Thoracic aorta (tissue), 2 donors: ENCODE data around the gene PCDHB15. TPM values are rescaled to one million over a fixed set of nuclear protein-coding genes. Genes with fewer than 3 reads are reported as not detected.
A peak's percentile ranks its signal among the peaks of the same experiment; 100 is the strongest.
"Not testable (repeated sequence)": the region's sequence is repeated elsewhere in the genome, so short reads cannot be mapped to it uniquely, and the experiment has no call there.

Source experiments
- ATAC-seq: fragments of 150-250 bp; one replicate; pipeline ENCODE4 v1.8.0; 2017; ENCODE audit warnings: low read depth; ENCODE audit not compliant: insufficient number of reproducible peaks, low FRiP score
- DNase-seq: peaks from one replicate; pipeline ENCODE4 v3.0.0-alpha.2; 2020; ENCODE audit warnings: low spot score
- H3K27ac ChIP-seq, 2 donors: fragments of 200-600 bp; sonication (generic); 1 replicate in 1 of 2; 2 replicates in 1 of 2; pipeline ENCODE4 v1.5.1; 2016; ENCODE audit warnings: mild to moderate bottlenecking in 2 of 2, moderate library complexity in 2 of 2
- H3K27me3 ChIP-seq: fragments of 200-600 bp; sonication (generic); replicated peaks from 2 replicates; pipeline ENCODE4 v1.6.0; 2016; ENCODE audit warnings: mild to moderate bottlenecking; ENCODE audit not compliant: insufficient read depth
- H3K36me3 ChIP-seq: fragments of 200-600 bp; sonication (generic); one replicate; pipeline ENCODE4 v1.5.1; 2016
- H3K4me1 ChIP-seq, 2 donors: fragments of 200-600 bp; sonication (generic); 1 replicate in 1 of 2; 2 replicates in 1 of 2; pipeline versions ENCODE4 v1.5.1 to v1.6.0; 2016; ENCODE audit warnings: low read depth in 2 of 2, mild to moderate bottlenecking in 1 of 2; ENCODE audit not compliant: control insufficient read depth in 1 of 2
- H3K4me3 ChIP-seq: fragments of 200-600 bp; sonication (generic); 2 replicates; pipeline ENCODE4 v1.5.1; 2016; ENCODE audit warnings: mild to moderate bottlenecking
- H3K9me3 ChIP-seq: fragments of 200-600 bp; sonication (generic); 2 replicates; pipeline ENCODE4 v1.5.1; 2016
- CTCF ChIP-seq: fragments of 200-600 bp; sonication (generic); IDR thresholded peaks from one replicate; pipeline ENCODE4 v1.5.1; 2019; ENCODE audit warnings: antibody characterized with exemption
- total RNA-seq, 2 donors: library from RNA; depleted of rRNA; stranded (reverse); fragments of >200 nt; gene quantifications; one replicate each; pipeline versions ENCODE4 v1.1.0 to v1.2.3, GENCODE V29; 2016

Gene PCDHB15
- 10 to 100 TPM in 1 of 2 donors, 1 to 10 TPM in 1; 6.1 to 10.7 TPM for total RNA-seq

DNA sequence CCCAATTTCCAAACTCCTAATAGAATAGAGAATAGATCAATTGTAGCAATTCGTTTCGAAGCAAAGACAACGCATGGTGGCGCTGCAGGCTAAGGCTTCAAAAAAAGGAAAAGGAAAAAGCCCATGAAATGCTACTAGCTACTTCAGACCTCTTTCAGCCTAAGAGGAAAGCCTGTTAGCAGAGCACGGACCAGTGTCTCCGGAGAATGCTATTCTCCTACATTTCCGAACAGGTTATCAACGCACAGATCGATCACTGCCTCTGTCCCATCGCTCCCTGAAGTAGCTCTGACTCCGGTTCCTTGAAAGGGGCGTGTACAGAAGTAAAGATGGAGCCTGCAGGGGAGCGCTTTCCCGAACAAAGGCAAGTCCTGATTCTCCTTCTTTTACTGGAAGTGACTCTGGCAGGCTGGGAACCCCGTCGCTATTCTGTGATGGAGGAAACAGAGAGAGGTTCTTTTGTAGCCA lies at the start of gene PCDHB15:
Gene PCDHB15 (plus strand): TSS at position 146 of the 468 bp plus-strand sequence. CDS start 184 bp downstream, at position 330.
- peaks cover 85% of the 10 kb centered on the region for H3K9me3 ChIP-seq
- no peak within 1 kb of the TSS for H3K27ac ChIP-seq
- no peak for TF ChIP-seq CTCF
- no peaks in the 10 kb centered on the region for H3K4me1 ChIP-seq
- H3K27me3 ChIP-seq, result no peaks in the 10 kb centered on the region
- peak within 1 kb of the TSS; percentile 57 for H3K4me3 ChIP-seq
- peaks cover 6% of the 10 kb centered on the region for H3K36me3 ChIP-seq
- ATAC-seq (no peak), DNase-seq (no peak)

- TF ChIP-seq CTCF, result no peak
- Histone ChIP-seq H3K27ac (no peak overlapping the region), H3K9me3 (peaks cover 77% of the 10 kb centered on the region), H3K36me3 (no peaks in the 10 kb centered on the region), H3K4me1 (no peaks in the 10 kb centered on the region), H3K4me3 (no peak overlapping the region), H3K27me3 (no peaks in the 10 kb centered on the region)
- DNase-seq (no peak), ATAC-seq (no peak)
Observed at GRCh38 chr5:141196363-141196762, 48.8 kb upstream of the PCDHB15 start.

- ATAC-seq (no peak), DNase-seq (no peak)
- no peaks in the 10 kb centered on the region for H3K4me1 ChIP-seq
- peaks cover 81% of the 10 kb centered on the region for H3K9me3 ChIP-seq
- TF ChIP-seq CTCF, result no peak
- H3K36me3 ChIP-seq, result no peaks in the 10 kb centered on the region
- no peaks in the 10 kb centered on the region for H3K27me3 ChIP-seq
- no peak within 1 kb of the TSS for H3K27ac ChIP-seq
- H3K4me3 ChIP-seq, result peak within 1 kb of the TSS; percentile 42
Observed at GRCh38 chr5:141199359-141200235, 45.6 kb upstream of the PCDHB15 start, which contains the start of gene PCDHB11. Gene PCDHB11, plus strand, starts transcription at chr5:141199627. Its CDS starts 148 bp downstream, at chr5:141199775.

GRCh38 chr5:141201126-141201525 lies 44.1 kb upstream of the PCDHB15 start:
- H3K36me3 ChIP-seq, H3K27me3 ChIP-seq, H3K4me1 ChIP-seq, H3K4me3 ChIP-seq, DNase-seq, ATAC-seq, H3K27ac ChIP-seq: not testable (repeated sequence)
- peaks cover 72% of the 10 kb centered on the region for H3K9me3 ChIP-seq

GRCh38 chr5:141201646-141202045 lies 43.5 kb upstream of the PCDHB15 start:
- not testable (repeated sequence) for H3K27me3 ChIP-seq, ATAC-seq, DNase-seq, H3K4me1 ChIP-seq, H3K4me3 ChIP-seq, H3K36me3 ChIP-seq, H3K27ac ChIP-seq
- H3K9me3 ChIP-seq, result peaks cover 67% of the 10 kb centered on the region

DNA sequence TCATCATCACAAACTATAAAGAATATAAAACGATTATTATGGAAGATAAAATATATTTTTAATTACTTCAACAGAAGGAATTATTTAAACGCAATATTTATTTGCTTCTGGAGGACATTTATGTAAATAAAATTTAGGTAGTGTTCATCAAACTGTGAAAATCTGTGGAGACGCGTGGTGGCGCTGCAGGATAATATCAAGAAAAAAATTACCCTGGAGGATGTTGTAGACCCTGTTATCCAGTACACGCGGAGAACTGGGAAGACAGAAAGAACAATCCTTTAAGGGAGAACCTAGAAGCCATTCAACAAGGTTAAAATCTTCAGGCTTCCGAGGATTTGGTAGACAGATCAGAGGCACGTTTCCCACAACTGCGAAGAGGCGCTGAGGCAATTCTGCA lies 36.7 kb upstream of the PCDHB15 start, which contains the start of gene PCDHB12:
Gene PCDHB12 (plus strand): TSS at position 242 of the 400 bp plus-strand sequence. CDS start 189 bp downstream, outside the sequence.
- TF ChIP-seq CTCF, result no peak
- Histone ChIP-seq H3K9me3 (peaks cover 48% of the 10 kb centered on the region), H3K4me3 (peak within 1 kb of the TSS; percentile 42), H3K36me3 (no peaks in the 10 kb centered on the region), H3K27me3 (no peaks in the 10 kb centered on the region), H3K4me1 (no peaks in the 10 kb centered on the region), H3K27ac (no peak within 1 kb of the TSS)
- DNase-seq, result no peak
- no peak for ATAC-seq

DNA sequence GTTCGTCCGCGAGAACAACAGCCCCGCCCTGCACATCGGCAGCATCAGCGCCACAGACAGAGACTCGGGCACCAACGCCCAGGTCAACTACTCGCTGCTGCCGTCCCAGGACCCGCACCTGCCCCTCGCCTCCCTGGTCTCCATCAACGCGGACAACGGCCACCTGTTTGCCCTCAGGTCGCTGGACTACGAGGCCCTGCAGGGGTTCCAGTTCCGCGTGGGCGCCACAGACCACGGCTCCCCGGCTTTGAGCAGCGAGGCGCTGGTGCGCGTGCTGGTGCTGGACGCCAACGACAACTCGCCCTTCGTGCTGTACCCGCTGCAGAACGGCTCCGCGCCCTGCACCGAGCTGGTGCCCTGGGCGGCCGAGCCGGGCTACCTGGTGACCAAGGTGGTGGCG lies 34.9 kb upstream of the PCDHB15 start:
- H3K27me3 ChIP-seq, H3K4me3 ChIP-seq, H3K4me1 ChIP-seq, ATAC-seq, DNase-seq, H3K36me3 ChIP-seq, H3K27ac ChIP-seq: not testable (repeated sequence)
- H3K9me3 ChIP-seq, result peaks cover 51% of the 10 kb centered on the region

DNA sequence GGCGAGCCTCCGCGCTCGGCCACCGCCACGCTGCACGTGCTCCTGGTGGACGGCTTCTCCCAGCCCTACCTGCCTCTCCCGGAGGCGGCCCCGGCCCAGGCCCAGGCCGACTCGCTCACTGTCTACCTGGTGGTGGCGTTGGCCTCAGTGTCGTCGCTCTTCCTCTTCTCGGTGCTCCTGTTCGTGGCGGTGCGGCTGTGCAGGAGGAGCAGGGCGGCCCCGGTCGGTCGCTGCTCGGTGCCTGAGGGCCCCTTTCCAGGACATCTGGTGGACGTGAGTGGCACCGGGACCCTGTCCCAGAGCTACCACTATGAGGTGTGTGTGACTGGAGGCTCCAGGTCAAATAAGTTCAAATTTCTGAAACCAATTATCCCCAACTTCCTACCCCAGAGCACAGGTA lies 34.3 kb upstream of the PCDHB15 start:
- H3K4me3 ChIP-seq, H3K27ac ChIP-seq, H3K36me3 ChIP-seq, DNase-seq, H3K4me1 ChIP-seq, H3K27me3 ChIP-seq, ATAC-seq: not testable (repeated sequence)
- H3K9me3 ChIP-seq, result peaks cover 51% of the 10 kb centered on the region
